Umbilical cord (tissue), 2 donors: ENCODE data around the gene NETO1. TPM values are rescaled to one million over a fixed set of nuclear protein-coding genes. Genes with fewer than 3 reads are reported as not detected.
A peak's percentile ranks its signal among the peaks of the same experiment; 100 is the strongest.

Experiments
- DNase-seq: peaks from one replicate; pipeline ENCODE4 v3.0.0-alpha.2; 2015; ENCODE audit warnings: low spot score
- total RNA-seq: library from RNA; depleted of rRNA; stranded (reverse); fragments of >200 nt; gene quantifications from one replicate; pipeline ENCODE4 v1.2.3, GENCODE V29; 2014; ENCODE audit warnings: low replicate concordance; ENCODE audit not compliant: insufficient read depth

The NETO1 gene
- total RNA-seq, 1 donor from 2014 or later = 9.1 TPM

- DNase-seq = no peak
These were observed 20.9 kb downstream of the NETO1 start for GRCh38 chr18:72846736-72847533.

- DNase-seq = no peak
These were observed 24.0 kb downstream of the NETO1 start for GRCh38 chr18:72843743-72844142.

GRCh38 chr18:72840109-72840508 is 27.7 kb downstream of the NETO1 start:
- DNase-seq = no peak

GRCh38 chr18:72834731-72835130 is 33.1 kb downstream of the NETO1 start:
- no peak for DNase-seq

- no peak for DNase-seq
These were observed 34.3 kb downstream of the NETO1 start for GRCh38 chr18:72833471-72833870.

GRCh38 chr18:72830109-72830508 is 37.7 kb downstream of the NETO1 start:
- peak; percentile 3 for DNase-seq

- DNase-seq = no peak
These were observed 39.2 kb downstream of the NETO1 start for GRCh38 chr18:72828601-72829000.

- DNase-seq = no peak
These were observed 41.1 kb downstream of the NETO1 start for GRCh38 chr18:72826736-72827135.

- no peak for DNase-seq
These were observed 44.4 kb downstream of the NETO1 start for GRCh38 chr18:72823345-72823744.

- DNase-seq = no peak
These were observed 45.6 kb downstream of the NETO1 start for GRCh38 chr18:72822202-72822601.

- no peak for DNase-seq
These were observed 47.2 kb downstream of the NETO1 start for GRCh38 chr18:72820571-72820970.

- DNase-seq = no peak
These were observed 48.7 kb downstream of the NETO1 start for GRCh38 chr18:72819050-72819449.

- DNase-seq = no peak
These were observed 56.7 kb downstream of the NETO1 start for GRCh38 chr18:72811047-72811446.

- DNase-seq = no peak
These were observed 59.1 kb downstream of the NETO1 start for GRCh38 chr18:72808680-72809079.

- no peak for DNase-seq
These were observed 68.7 kb downstream of the NETO1 start for GRCh38 chr18:72799106-72799505.

GRCh38 chr18:72783530-72783929 is 84.3 kb downstream of the NETO1 start:
- no peak for DNase-seq

- no peak for DNase-seq
These were observed 92.9 kb downstream of the NETO1 start for GRCh38 chr18:72774914-72775313.

GRCh38 chr18:72772916-72773315 is 94.9 kb downstream of the NETO1 start:
- DNase-seq = no peak

- peak; percentile 4 for DNase-seq
These were observed 99.0 kb downstream of the NETO1 start for GRCh38 chr18:72768681-72769229.

- peak; percentile 61 for DNase-seq
These were observed 105.2 kb downstream of the NETO1 start for GRCh38 chr18:72762515-72763122.

GRCh38 chr18:72752220-72752619 is 115.6 kb downstream of the NETO1 start:
- DNase-seq = no peak

GRCh38 chr18:72742002-72742401 is 125.8 kb downstream of the NETO1 start:
- DNase-seq = no peak

- DNase-seq = no peak
These were observed 129.7 kb downstream of the NETO1 start for GRCh38 chr18:72738136-72738535.
